KMS-11 (cell line): ENCODE measurements around the gene TLCD3B.

Source experiments
- H2AFZ ChIP-seq: fragments of 200-600 bp; sonication (generic); 2 replicates; pipeline ENCODE4 v1.6.1; 2016; ENCODE audit warnings: antibody characterized with exemption, mixed run types, low read depth
- H3K27ac ChIP-seq: fragments of 200-600 bp; sonication (generic); 2 replicates; pipeline ENCODE4 v1.6.1; 2016; ENCODE audit warnings: mild to moderate bottlenecking, mixed run types
- H3K27me3 ChIP-seq: fragments of 200-600 bp; sonication (generic); 2 replicates; pipeline ENCODE4 v1.6.1; 2017; ENCODE audit warnings: mild to moderate bottlenecking, low read depth, mixed run types, moderate library complexity; ENCODE audit not compliant: insufficient read depth
- H3K36me3 ChIP-seq: fragments of 200-600 bp; sonication (generic); 2 replicates; pipeline ENCODE4 v1.6.1; 2017; ENCODE audit warnings: mild to moderate bottlenecking, mixed run types; ENCODE audit not compliant: insufficient read depth
- H3K4me1 ChIP-seq: fragments of 200-600 bp; sonication (generic); 2 replicates; pipeline ENCODE4 v1.6.1; 2016; ENCODE audit warnings: mild to moderate bottlenecking, low read depth, mixed run types; ENCODE audit not compliant: poor library complexity, severe bottlenecking
- H3K4me2 ChIP-seq: fragments of 200-600 bp; sonication (generic); 2 replicates; pipeline ENCODE4 v1.7.0; 2016; ENCODE audit warnings: mild to moderate bottlenecking, mixed run types
- H3K4me3 ChIP-seq: fragments of 200-600 bp; sonication (generic); IDR thresholded peaks from 2 replicates; pipeline ENCODE4 v1.6.1; 2017; ENCODE audit warnings: low read depth, low read length, mixed read lengths; ENCODE audit not compliant: insufficient read depth
- H3K79me2 ChIP-seq: fragments of 200-600 bp; sonication (generic); 2 replicates; pipeline ENCODE4 v1.6.1; 2016; ENCODE audit warnings: low read depth, mixed run types; ENCODE audit not compliant: insufficient read depth
- H3K9ac ChIP-seq: fragments of 200-600 bp; sonication (generic); 2 replicates; pipeline ENCODE4 v1.6.1; 2016; ENCODE audit warnings: mild to moderate bottlenecking, mixed run types
- H4K20me1 ChIP-seq: fragments of 200-600 bp; sonication (generic); 2 replicates; pipeline ENCODE4 v1.6.1; 2016; ENCODE audit warnings: mild to moderate bottlenecking, mixed run types; ENCODE audit not compliant: insufficient read depth
- TF ChIP-seq, protein P1 (sequence below): fragments of 200-600 bp; sonication (generic); conservative IDR thresholded peaks from 2 replicates; pipeline ENCODE4 v1.6.1; 2017; ENCODE audit warnings: low read depth, mild to moderate bottlenecking, antibody characterized with exemption, low read length, moderate library complexity, mixed read lengths

The TLCD3B gene

DNA sequence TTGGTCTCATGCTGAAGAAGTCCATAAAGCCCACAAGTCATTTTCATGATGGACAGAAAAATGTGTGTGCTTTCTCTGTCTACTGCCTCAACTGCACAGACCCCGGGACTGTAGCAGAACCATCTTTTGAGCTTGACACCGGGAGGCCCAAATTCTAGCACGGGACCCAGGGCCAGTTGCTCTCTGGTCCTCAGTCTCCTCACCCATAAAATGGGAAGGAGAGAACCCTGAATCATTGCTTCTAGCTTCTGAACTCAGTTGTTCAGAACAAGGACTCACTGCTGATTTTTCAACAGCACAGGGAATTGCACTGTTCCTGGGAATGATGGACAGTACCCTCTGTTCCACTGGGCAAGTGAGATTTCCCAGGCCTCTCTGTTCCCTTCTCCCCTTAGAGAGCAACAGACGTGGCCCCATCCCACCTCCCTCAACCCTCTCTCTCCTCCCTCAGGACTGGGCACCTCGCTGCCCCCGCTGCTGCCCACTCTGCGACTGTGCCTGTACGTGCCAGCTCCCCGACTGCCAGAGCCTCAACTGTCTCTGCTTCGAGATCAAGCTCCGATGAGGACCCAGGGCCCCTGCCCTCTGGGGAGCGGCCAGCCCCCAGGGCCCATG lies 32.3 kb upstream of the TLCD3B start:
- peaks cover 7% of the 10 kb centered on the region; the same call in 1 of the 2 replicates for H4K20me1 ChIP-seq
- TF ChIP-seq, protein P1, sequence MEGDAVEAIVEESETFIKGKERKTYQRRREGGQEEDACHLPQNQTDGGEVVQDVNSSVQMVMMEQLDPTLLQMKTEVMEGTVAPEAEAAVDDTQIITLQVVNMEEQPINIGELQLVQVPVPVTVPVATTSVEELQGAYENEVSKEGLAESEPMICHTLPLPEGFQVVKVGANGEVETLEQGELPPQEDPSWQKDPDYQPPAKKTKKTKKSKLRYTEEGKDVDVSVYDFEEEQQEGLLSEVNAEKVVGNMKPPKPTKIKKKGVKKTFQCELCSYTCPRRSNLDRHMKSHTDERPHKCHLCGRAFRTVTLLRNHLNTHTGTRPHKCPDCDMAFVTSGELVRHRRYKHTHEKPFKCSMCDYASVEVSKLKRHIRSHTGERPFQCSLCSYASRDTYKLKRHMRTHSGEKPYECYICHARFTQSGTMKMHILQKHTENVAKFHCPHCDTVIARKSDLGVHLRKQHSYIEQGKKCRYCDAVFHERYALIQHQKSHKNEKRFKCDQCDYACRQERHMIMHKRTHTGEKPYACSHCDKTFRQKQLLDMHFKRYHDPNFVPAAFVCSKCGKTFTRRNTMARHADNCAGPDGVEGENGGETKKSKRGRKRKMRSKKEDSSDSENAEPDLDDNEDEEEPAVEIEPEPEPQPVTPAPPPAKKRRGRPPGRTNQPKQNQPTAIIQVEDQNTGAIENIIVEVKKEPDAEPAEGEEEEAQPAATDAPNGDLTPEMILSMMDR, result no peak

GRCh38 chr16:30060836-30061554 lies 29.9 kb upstream of the TLCD3B start:
- Histone ChIP-seq H3K4me2 (no peak overlapping the region), H3K4me3 (no peak overlapping the region), H4K20me1 (no peaks in the 10 kb centered on the region), H3K9ac (no peak overlapping the region), H3K36me3 (no peaks in the 10 kb centered on the region), H3K4me1 (peaks cover 25% of the 10 kb centered on the region), H3K79me2 (peaks cover 17% of the 10 kb centered on the region), H3K27me3 (no peaks in the 10 kb centered on the region), H3K27ac (no peak overlapping the region), H2AFZ (no peak overlapping the region)
- TF ChIP-seq, protein P1, result no peak

More for the DNA sequence above, 32.3 kb upstream of the TLCD3B start:
- H3K79me2 ChIP-seq, result peaks cover 39% of the 10 kb centered on the region
- no peaks in the 10 kb centered on the region for H3K27me3 ChIP-seq
- peaks cover 8% of the 10 kb centered on the region; the same call in 1 of the 2 replicates for H3K36me3 ChIP-seq
- no peak overlapping the region for H3K4me3 ChIP-seq
- peak overlapping the region; percentile 97 for H3K4me2 ChIP-seq
- peak overlapping the region; percentile 74 for H2AFZ ChIP-seq
- H3K27ac ChIP-seq, result peak overlapping the region; percentile 95
- H3K4me1 ChIP-seq, result peaks cover 42% of the 10 kb centered on the region
- peak overlapping the region; percentile 85 for H3K9ac ChIP-seq

- H3K4me3 ChIP-seq, result no peak overlapping the region
- peaks cover 13% of the 10 kb centered on the region; the same call in 1 of the 2 replicates for H3K79me2 ChIP-seq
- no peaks in the 10 kb centered on the region for H3K36me3 ChIP-seq
- no peaks in the 10 kb centered on the region for H4K20me1 ChIP-seq
- H3K9ac ChIP-seq, result no peak overlapping the region
- no peak overlapping the region for H2AFZ ChIP-seq
- no peak overlapping the region for H3K4me2 ChIP-seq
- no peak overlapping the region for H3K27ac ChIP-seq
- peaks cover 25% of the 10 kb centered on the region for H3K4me1 ChIP-seq
- TF ChIP-seq, protein P1, result no peak
- H3K27me3 ChIP-seq, result no peaks in the 10 kb centered on the region
Observed at GRCh38 chr16:30060346-30060745, 29.3 kb upstream of the TLCD3B start.

GRCh38 chr16:30054959-30055553 lies 24.0 kb upstream of the TLCD3B start:
- Histone ChIP-seq H3K36me3 (no peaks in the 10 kb centered on the region), H3K27me3 (no peaks in the 10 kb centered on the region), H3K4me2 (no peak overlapping the region), H3K27ac (no peak overlapping the region), H3K4me1 (peaks cover 8% of the 10 kb centered on the region), H2AFZ (no peak overlapping the region), H3K4me3 (no peak overlapping the region), H3K79me2 (no peaks in the 10 kb centered on the region), H4K20me1 (no peaks in the 10 kb centered on the region), H3K9ac (no peak overlapping the region)
- TF ChIP-seq, protein P1, result peak; percentile 49
